Panc1 (cell line): Measurements from ENCODE around the gene SNX15.

ENCODE experiments used
- POLR2AphosphoS5 ChIP-seq: IDR thresholded peaks from 2 replicates; pipeline ENCODE4 v1.6.1; 2012; ENCODE audit warnings: mild to moderate bottlenecking, low read depth, low read length, moderate library complexity
- REST ChIP-seq, 2 experiments: IDR thresholded peaks; 2 replicates each; pipeline ENCODE4 v1.6.1; 2011 to 2012; ENCODE audit warnings: low read depth in 2 of 2, control low read depth in 1 of 2, low read length in 1 of 2, mild to moderate bottlenecking in 1 of 2, moderate library complexity in 1 of 2; ENCODE audit not compliant: insufficient read depth in 1 of 2
- SIN3A ChIP-seq: IDR thresholded peaks from 2 replicates; pipeline ENCODE4 v1.6.1; 2012; ENCODE audit warnings: low read depth, mild to moderate bottlenecking, low read length, moderate library complexity, borderline replicate concordance; ENCODE audit not compliant: insufficient read depth
- TCF7L2 ChIP-seq: IDR thresholded peaks from 2 replicates; pipeline ENCODE4 v1.6.1; 2011; ENCODE audit warnings: mild to moderate bottlenecking, low read depth, low read length, inconsistent platforms
- TF ChIP-seq, protein P1 (sequence below): fragments of 450-650 bp; IDR thresholded peaks from 2 replicates; pipeline ENCODE4 v1.5.1; 2017; ENCODE audit warnings: mild to moderate bottlenecking

GRCh38 chr11:65045061-65045460, 17.8 kb downstream of the SNX15 start:
- TF ChIP-seq, protein P1, sequence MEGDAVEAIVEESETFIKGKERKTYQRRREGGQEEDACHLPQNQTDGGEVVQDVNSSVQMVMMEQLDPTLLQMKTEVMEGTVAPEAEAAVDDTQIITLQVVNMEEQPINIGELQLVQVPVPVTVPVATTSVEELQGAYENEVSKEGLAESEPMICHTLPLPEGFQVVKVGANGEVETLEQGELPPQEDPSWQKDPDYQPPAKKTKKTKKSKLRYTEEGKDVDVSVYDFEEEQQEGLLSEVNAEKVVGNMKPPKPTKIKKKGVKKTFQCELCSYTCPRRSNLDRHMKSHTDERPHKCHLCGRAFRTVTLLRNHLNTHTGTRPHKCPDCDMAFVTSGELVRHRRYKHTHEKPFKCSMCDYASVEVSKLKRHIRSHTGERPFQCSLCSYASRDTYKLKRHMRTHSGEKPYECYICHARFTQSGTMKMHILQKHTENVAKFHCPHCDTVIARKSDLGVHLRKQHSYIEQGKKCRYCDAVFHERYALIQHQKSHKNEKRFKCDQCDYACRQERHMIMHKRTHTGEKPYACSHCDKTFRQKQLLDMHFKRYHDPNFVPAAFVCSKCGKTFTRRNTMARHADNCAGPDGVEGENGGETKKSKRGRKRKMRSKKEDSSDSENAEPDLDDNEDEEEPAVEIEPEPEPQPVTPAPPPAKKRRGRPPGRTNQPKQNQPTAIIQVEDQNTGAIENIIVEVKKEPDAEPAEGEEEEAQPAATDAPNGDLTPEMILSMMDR, result no peak
- no peak for TF ChIP-seq POLR2AphosphoS5
- TF ChIP-seq REST (IDR thresholded peaks at IDR 0.05; ENCODE audit: insufficient read depth in 1 of 2, low read depth in 2 of 2, low read length in 1 of 2), result no peak
- TF ChIP-seq TCF7L2, result no peak
- TF ChIP-seq SIN3A, result no peak
